HCT116 (cell line): ENCODE results near the gene DCP2.

ENCODE experiments used
- EZH2 ChIP-seq: fragments of 200-600 bp; sonication (generic); IDR thresholded peaks from 2 replicates; pipeline ENCODE4 v1.6.1; 2017; ENCODE audit warnings: antibody characterized with exemption, mixed run types
- FOSL1 ChIP-seq: IDR thresholded peaks from 2 replicates; pipeline ENCODE4 v1.6.1; 2012; ENCODE audit warnings: low read depth
- ZNF274 ChIP-seq: fragments of 200-500 bp; sonication (Bioruptor generic); IDR thresholded peaks from 2 replicates; pipeline ENCODE4 v1.6.1; 2014; ENCODE audit warnings: mild to moderate bottlenecking, low read depth, low read length, inconsistent platforms
- TF ChIP-seq, protein P1 (sequence below), 3 experiments: fragments of 200-600 bp in 1 of 3; sonication (generic) in 1 of 3; IDR thresholded peaks in 2 of 3; conservative IDR thresholded peaks in 1 of 3; 2 replicates each; pipeline ENCODE4 v1.5.1; 2012 to 2017; ENCODE audit warnings: low read depth in 2 of 3, low read length in 2 of 3, antibody characterized with exemption in 1 of 3, borderline replicate concordance in 1 of 3, control low read depth in 1 of 3, mild to moderate bottlenecking in 1 of 3, mixed read lengths in 1 of 3, mixed run types in 1 of 3, moderate library complexity in 1 of 3; ENCODE audit not compliant: insufficient read depth in 1 of 3
- TF ChIP-seq, protein P2 (sequence below): IDR thresholded peaks from 2 replicates; pipeline ENCODE4 v1.6.1; 2012; ENCODE audit warnings: low read depth

DNA sequence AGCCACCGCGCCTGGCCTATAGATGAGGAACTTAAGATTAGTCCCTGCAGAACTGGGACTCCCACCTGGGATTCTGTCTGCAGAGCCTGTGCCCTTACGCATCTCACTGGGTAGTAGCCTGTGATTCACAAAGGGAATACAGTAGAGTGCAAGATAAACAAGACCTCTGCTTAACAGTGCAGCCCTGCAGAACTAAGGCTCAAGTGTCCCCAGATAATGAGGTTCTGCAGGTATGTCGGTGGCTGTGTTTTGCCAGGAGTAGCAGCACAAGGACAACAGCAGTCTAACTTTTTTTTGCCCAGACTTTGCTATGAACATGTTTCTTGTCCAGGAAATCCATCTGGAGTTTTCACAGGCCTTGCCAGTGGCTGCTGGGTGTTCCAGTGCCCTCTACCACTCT, 59.7 kb downstream of the DCP2 start:
- no peak for TF ChIP-seq EZH2
- no peak for TF ChIP-seq ZNF274
- TF ChIP-seq, protein P1, sequence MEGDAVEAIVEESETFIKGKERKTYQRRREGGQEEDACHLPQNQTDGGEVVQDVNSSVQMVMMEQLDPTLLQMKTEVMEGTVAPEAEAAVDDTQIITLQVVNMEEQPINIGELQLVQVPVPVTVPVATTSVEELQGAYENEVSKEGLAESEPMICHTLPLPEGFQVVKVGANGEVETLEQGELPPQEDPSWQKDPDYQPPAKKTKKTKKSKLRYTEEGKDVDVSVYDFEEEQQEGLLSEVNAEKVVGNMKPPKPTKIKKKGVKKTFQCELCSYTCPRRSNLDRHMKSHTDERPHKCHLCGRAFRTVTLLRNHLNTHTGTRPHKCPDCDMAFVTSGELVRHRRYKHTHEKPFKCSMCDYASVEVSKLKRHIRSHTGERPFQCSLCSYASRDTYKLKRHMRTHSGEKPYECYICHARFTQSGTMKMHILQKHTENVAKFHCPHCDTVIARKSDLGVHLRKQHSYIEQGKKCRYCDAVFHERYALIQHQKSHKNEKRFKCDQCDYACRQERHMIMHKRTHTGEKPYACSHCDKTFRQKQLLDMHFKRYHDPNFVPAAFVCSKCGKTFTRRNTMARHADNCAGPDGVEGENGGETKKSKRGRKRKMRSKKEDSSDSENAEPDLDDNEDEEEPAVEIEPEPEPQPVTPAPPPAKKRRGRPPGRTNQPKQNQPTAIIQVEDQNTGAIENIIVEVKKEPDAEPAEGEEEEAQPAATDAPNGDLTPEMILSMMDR (IDR thresholded peaks at IDR 0.05 in 2 of 3, conservative IDR thresholded peaks at IDR 0.05 in 1 of 3; ENCODE audit: borderline replicate concordance in 1 of 3, insufficient read depth in 1 of 3, low read depth in 2 of 3, low read length in 2 of 3) = no peak
- TF ChIP-seq FOSL1 = no peak
- TF ChIP-seq, protein P2, sequence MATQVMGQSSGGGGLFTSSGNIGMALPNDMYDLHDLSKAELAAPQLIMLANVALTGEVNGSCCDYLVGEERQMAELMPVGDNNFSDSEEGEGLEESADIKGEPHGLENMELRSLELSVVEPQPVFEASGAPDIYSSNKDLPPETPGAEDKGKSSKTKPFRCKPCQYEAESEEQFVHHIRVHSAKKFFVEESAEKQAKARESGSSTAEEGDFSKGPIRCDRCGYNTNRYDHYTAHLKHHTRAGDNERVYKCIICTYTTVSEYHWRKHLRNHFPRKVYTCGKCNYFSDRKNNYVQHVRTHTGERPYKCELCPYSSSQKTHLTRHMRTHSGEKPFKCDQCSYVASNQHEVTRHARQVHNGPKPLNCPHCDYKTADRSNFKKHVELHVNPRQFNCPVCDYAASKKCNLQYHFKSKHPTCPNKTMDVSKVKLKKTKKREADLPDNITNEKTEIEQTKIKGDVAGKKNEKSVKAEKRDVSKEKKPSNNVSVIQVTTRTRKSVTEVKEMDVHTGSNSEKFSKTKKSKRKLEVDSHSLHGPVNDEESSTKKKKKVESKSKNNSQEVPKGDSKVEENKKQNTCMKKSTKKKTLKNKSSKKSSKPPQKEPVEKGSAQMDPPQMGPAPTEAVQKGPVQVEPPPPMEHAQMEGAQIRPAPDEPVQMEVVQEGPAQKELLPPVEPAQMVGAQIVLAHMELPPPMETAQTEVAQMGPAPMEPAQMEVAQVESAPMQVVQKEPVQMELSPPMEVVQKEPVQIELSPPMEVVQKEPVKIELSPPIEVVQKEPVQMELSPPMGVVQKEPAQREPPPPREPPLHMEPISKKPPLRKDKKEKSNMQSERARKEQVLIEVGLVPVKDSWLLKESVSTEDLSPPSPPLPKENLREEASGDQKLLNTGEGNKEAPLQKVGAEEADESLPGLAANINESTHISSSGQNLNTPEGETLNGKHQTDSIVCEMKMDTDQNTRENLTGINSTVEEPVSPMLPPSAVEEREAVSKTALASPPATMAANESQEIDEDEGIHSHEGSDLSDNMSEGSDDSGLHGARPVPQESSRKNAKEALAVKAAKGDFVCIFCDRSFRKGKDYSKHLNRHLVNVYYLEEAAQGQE = no peak
